ENCODE data around the gene DIS3L2.
"Not testable (repeated sequence)": the region's sequence is repeated elsewhere in the genome, so short reads cannot be mapped to it uniquely, and the experiment has no call there.

DIS3L2 gene

DNA sequence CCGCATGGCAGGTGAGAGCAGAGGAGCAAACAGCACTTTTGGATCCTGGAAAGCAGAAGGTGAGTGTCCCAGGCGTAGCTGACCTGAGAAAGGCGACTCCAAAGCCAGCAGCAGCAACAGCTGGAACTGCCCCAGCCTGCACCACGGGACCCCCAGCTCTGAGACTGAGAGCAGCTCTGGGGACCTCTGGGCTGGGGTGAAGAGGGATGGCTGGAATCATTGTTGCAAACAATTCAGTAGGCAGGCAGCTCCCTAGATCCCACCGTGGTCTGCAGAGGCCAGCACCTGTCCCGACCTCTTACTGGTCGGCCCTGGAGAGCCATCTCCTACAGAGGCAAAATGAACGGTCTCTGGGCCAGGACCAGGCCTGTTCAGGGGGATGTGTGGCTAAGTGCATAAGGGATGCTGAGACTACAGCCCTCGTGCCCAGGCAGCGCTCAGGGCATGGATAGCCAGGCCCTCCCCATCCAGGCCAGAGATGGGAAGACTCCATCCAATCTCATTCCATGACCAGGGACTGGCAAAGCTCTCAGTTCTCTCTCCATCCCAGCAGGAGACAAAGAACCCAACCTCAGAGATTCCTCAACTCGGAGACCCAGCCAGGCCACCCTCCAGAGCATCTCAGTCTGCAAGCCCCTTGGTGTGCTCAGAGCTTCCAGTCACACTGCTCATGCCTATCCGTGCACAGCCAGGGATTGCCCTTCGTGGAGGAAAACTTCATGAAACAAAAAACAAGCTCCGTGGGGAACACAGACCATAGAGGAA lies 378.8 kb downstream of the DIS3L2 start:
- DNase-seq, result no peak

DNA sequence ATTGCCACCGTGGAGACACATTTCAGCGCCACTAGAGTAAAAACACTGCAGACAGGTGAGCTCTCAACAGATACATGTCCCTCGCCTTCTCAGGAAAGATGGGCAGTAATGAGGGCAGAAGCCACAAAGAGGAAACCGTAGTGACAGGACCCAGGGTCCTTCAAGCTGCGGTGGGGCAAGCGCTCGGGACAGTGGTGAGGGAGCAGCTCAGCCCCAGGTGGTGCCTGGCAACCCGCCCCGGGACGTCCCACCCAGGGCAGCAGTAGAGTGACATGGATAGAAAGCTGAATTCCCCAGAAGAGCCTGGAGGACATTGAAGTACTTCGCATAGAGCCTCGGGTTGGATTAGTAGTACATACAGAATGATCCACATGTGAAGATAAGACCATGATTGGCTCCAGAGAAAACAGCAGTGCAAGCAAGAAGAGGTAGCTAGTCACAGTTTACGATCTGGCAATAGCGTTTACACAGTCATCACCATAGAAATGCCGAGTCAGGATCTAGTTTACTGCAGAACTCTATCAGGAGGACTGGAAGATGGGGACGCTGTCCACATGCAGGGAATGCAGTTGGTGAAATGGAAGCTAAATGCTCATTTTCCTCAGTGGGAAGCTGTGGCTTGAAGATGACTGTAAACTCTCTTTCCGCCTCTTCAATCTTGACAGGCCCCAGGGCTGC lies 379.7 kb downstream of the DIS3L2 start:
- no peak for DNase-seq

- no peak for DNase-seq
Measured at GRCh38 chr2:232341739-232342126, 380.2 kb downstream of the DIS3L2 start.

DNA sequence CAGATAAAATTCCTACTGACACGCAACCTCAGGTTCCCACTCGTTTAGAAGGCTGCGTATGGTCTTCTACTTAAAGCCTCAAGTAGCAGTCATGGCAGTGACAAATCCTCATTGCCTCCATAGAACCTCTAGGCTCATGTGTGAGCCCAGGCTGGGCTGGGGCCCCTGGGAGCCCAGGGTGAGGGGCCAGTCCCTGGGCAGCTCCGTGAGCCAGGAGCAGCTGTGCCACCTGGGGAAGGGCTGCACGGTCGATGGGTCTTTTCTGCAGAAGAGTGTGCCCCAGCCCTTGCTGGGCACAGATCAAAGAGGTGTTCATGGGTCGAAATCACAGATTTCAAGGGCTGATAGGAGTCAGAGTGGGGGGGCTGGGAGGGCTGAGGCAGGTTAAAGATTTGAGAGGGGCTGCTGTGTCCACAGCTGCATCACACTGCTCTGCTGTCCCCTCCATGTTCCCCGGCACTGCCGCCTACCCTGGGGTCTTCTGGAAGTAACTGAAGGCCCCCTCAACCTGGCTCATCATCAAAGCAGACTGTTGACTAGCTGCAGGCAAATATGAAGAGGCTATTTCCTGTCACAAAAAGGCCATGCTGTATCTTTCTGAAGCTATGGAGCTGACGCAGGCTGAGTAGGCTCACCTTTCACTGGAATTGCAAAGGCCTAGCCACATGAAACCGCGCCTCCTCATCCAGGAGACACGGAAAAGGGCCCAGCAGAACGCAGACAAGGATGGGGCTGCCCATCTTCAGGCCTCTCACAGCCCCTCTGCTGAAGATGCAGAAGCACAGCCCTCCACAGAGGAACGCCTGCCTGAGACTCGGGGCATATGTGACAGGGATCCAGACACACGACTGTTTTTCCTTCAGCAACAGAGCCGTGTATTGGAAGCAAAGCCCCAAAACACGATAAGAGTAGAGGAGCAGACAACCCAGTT lies 381.4 kb downstream of the DIS3L2 start:
- no peak for DNase-seq

DNA sequence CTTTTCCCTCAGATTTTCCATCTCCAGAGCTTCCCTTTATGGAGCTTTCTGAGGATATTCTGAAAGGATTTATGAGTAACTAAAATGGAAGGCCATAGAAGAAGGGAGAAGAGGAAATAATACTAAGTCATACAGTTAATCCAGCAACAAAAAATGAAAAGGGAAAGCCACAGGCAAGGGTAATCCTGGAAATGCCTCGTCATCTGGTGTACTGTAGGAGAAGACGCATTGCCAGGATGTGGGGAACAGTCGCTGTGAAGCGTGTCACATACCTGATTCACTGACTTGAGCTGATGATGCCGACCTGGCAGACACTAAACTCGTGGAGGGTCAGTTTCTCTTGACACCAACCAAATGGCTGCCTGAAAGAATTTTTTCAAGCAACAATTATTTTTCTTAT lies 382.3 kb downstream of the DIS3L2 start:
- no peak for DNase-seq

DNA sequence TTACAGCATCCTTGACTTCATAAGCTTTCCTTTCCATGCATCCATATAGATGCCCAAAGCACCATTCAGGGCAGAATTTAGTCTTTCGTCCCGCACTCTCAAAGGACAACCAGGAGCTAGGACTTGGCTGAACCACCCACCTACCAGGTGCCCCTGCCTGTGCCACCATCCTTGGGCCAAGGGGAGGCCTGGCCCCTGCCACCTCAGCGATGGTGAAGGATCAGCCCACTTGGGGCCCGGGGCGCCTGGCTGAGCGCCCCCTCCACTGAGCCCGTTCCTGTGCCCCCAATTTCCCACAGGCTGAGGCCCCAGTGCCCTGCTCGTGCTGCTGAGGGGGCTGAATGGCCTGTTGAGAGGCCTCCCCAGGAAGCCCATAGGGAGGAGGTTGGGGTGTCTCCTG lies 383.7 kb downstream of the DIS3L2 start:
- no peak for DNase-seq

DNA sequence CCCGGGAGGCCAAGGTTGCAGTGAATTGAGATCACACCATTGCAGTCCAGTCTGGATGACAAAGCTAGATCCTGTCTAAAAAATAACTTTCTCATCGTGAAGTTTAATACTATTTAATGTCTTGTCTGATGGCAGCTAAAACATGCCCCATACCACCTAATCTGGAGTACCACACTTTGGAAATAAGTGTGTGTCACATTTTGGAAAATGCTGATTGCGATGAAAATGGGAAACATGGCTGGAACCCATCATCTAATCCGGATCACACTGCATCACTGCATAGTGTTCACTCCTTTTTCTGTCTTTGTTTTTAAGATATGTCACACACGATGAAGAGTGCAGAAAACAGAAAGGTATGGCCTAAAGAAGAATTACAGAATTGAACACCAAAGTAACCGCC lies 385.9 kb downstream of the DIS3L2 start:
- no peak for DNase-seq

DNA sequence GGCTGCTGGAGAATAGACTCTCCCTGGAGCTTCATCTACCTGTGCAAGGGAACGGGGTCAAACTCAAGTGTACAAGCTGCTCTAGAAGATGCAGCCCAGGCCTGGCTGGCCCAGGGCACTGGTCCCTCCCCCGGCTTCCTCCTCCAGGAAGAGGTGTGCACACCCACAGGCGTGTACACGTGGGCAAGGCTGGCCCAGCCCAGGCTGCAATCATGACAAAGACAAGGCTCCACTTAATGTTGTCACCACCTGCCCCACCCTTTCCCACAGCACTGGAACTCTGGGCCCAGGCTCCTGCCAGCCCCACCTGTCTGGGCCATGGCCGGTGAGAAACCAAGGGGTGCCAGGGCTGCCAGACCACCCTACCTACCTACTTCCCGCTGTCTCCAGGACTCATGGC lies 387.4 kb downstream of the DIS3L2 start:
- DNase-seq, result no peak

DNA sequence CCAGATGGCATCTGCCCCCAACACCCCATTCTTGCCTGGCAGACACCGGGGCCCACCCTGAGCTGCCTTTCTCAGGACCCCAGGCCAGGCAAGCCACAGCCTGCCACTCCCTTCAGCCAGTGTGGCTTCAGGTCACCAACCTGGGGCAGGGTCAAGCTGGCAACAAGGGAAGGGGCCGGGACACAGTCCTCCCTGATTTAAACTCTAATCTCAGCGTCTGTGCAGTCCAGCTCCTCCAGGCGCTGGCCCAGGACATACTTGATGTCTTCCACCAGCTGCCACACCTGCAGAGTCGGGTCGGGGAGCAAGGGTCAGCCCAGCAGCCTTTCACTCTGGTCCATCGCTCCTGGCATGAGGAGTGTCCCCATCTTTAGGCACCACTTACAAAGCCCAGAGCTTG lies 388.0 kb downstream of the DIS3L2 start:
- no peak for DNase-seq

- DNase-seq, result no peak
Measured at GRCh38 chr2:232349946-232350635, 388.6 kb downstream of the DIS3L2 start.

DNA sequence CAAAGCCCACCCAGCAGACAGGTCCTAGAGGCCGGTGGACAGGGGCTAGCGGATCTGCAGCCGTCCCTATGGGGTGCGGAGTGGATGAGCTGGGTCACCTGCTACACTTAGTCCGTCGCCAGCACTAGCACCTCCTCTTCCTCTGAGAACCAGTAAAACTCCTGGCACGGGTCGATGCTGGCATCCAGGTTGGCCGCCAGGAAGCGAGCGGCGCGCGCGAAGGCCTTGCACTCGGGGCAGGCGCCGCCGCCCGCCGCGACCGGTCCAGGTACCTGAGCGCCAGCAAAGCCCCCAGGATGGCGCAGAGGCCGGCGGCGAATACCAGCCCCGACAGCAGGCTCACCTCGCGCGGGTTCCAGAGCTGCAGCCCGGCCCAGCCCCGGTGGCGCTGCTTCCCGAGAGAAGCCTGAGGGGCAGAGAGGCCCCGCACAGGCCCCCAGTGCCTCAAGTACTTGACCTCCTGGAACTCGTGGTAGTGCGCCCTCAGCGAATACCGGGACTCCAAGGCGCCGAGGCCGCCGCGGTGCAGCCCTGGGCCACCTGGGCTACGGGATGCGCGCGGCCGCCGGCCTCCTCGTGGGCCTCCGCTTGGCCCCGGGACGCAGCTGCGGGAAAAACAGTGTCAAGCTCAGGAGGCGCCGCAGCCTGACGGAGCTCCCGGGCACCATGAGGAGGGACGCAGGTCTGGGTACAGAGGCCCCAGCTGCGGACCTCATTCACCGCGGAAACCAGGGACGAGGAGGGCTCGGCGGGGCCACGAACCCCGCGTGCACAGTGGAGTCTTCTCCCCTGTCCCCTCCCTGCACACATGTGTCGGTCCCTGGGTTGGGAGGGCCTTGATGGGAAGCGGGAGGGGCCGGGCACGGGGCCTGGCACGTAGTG lies 389.5 kb downstream of the DIS3L2 start:
- DNase-seq, result no peak

DNA sequence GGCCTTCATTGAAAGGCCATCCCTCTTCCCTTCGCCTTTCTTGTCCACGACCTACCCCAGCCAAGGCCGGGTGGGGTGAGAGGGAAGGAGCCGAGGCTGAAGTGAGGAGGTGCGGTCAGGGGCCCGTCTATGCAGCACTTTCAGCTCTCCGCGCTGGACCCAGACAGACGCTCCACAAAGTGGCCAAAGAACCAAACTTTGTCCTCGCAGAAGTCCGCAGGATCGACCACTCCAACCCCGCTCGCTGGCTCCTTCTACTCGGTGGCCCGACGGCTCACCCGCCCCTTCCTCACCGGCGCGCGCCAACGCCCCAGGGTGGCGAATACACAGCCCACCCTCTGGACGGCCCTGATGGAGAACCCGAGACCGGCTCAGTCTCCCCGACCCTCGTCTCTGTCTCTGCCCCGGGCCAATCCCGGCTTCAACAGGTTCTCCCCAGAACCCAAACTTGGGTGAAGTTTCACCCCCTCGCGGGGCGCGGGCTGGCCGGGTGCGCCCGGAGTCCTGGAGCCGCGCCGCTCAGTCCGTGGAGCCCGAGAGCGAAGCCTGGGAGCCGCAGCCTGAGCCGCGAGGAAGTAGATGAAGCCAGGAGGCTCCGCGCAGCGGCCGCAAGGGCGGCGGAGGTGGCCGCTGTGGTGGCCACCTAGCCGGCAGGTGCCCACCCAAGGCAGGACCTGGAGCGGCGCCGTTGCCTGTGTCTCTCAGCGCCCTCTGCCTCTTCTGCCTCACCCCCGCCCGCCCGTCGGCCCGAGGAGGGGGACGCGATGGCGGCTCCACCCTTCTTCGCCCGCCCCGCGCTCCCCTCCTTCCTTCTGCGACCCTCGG lies 390.4 kb downstream of the DIS3L2 start:
- DNase-seq, result no peak

DNA sequence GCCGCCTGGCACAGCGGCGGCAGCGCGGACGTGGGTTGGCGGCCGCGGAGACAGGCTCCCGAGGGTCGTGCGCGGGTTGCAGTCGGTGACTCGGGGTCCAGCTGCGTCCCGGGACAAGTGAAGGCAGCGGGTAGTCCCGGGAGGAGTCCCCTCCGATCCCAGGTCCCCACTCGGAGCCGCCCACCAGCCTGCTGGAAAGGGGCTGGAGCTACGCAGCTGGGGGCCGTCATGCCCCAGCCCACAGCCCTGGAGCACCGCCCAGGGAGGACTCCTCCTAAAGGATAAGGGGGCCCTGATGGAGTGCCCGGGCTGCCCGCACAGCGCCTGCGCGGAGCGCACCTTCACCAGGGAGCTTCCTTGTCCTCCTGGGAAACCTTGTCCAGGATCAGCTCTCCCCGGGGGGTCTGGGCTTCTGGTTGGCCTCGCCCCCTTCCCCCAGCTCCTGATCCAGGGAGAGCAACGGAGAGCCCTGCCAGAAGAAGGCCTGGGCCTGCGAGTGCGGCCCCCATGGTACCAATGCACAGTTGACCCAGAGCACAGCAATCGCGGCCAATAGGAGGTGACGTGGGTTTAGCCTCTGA lies 391.1 kb downstream of the DIS3L2 start:
- no peak for DNase-seq

DNA sequence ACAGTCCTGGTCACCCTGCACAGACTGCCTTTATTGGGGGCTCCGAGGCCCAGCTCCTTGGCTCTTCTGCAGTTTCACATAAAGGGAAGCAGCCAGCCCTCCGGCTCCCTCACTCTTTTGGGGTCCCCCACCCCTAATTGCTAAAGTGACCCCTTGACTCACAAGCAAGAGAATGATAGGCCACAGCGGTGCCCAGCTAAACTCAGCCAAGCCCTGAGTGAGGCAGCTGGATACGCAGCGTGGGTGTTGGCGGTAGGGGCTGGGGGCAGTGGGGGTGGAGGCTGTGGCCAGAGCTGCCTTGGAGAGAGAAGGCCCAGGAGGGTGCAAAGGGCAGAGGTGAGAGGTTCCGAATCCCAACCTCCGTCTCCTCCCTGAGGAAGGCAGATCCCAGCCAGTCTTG lies 391.6 kb downstream of the DIS3L2 start:
- no peak for DNase-seq

DNA sequence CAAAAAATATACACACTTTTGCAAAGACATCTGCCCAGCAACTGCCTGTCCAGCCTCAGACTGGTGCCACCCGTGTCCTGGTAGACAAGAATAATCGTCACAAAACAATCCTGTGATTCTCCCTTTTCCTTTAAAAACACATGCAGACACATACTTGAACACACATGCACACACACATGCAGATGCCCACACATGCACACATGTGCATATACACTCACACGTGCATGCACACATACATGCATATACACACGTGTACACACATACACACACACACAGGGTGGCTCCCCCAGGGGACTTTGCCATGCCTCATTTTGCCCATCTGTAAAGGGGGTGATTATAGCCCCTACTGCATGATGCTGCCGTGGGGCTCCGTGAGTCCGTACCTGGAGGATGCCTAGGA lies 392.1 kb downstream of the DIS3L2 start:
- DNase-seq, result no peak

- DNase-seq, result no peak
Measured at GRCh38 chr2:232354069-232354468, 392.6 kb downstream of the DIS3L2 start.

DNA sequence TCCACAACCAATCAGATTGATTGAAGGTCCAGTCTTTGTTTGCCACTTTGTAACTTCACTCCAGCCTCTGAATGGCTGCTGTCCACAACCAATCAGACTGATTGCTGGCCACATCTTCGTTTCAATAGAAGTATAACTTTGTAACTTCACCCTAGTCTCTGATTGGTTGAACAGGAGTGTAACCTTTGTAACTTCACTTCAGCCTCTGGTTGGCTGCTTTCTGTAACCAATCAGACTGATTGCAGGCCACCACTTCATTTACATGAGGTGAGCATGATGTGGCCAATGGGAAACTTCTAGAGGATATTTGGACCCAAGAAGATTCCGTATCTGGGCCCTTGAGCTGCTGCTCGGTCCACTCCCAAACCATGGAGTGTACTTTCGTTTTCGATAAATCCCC lies 400.1 kb downstream of the DIS3L2 start:
- DNase-seq, result no peak

DNA sequence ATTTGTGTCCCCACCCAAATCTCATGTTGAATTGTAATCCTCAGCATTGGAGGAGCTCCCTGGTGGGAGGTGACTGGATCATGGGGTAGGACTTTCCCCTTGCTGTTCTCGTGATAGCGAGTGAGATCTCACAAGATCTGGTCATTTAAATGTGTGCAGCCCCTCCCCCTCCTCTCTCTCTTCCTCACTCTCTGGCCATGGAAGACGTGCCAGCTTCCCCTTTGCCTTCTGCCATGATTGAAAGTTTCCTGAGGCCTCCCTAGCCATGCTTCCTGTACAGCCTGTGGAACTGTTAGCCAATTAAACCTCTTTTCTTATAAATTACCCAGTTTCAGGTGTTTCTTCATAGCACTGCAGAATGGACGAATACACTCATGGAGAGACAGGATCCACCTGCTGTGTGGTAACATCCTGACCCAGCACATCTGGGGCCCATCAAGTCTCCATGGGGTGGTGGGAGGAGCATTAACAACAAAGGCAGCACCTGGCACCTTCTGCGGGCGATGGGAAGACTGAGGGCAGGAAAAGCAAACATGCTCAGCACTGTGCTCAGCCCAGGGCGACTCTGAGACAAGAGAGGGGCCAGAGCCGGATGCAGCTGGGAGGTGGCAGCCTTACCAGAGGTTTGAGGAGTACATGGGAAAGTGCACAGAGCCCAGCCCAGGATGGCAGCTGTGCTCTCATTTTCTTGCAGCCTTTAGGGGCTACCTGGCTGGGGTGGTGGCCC lies 400.8 kb downstream of the DIS3L2 start:
- DNase-seq, result no peak

DNA sequence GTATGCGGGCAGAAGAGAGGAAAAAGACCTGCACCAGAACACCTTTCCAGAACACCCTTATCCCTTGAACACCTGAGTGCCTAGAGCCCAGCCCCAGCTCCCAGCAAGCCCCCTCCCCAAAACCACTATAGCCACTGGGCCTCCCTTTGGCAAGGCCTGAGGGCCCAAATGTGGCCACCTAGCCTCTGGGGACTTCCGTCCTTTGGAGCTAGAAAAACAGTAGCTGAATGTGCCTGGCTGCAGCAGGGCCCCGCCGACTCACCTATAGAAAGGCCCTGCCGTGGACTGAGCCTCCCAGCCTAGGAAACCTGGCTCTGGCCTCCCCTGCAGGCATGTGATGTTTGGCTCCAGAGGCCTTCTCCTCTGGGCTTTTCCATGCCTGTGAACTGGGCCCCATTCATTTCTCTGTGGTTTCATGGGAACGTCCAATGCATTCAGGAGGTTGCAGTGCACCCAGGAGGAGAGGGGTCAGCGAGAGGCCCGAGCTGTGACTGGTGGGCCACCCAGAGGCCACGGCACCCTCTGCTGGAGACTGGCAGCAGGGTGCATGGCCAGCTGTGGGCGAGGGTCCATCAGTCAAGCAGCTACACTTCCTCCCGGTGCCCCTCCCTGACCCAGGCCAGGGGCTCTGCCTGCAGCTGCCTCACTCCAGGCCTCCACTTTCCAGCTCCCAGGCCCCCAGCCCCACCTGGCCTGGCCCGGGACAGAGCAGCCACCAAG lies 401.7 kb downstream of the DIS3L2 start:
- DNase-seq, result not testable (repeated sequence)

Data from stimulated activated CD4-positive, alpha-beta T cell treated with anti-CD3 and anti-CD28 coated beads, Interleukin-2, amount 100 ng/mL, for 48 hours (primary cell).